H1 (cell line): Measurements from ENCODE around the gene MAPRE3. TPM values are rescaled to one million over a fixed set of nuclear protein-coding genes. Genes with fewer than 3 reads are reported as not detected.

ENCODE experiments used
- SP1 ChIP-seq: IDR thresholded peaks from 2 replicates; pipeline ENCODE4 v1.6.1; 2011; ENCODE audit warnings: low read depth, low read length
- polyA plus RNA-seq, 7 experiments: library from polyadenylated mRNA; depleted of rRNA in 3 of 7; stranded (reverse) in 5 of 7; unstranded in 2 of 7; fragments of >200 nt in 5 of 7; fragments of 200-250 nt in 2 of 7; gene quantifications; 1 replicate in 5 of 7; 2 replicates in 1 of 7; 4 replicates in 1 of 7; pipeline versions ENCODE4 v1.2.1 to v1.2.3, GENCODE V29; 2011 to 2013; ENCODE audit warnings: missing spikeins in 2 of 7, mixed read lengths in 2 of 7
- total RNA-seq: library from RNA; stranded (reverse); fragmentation: NEBNext Ultra II Directional; extraction: Animal tissue kit (Norgen Biotek cat#: 25700); gene quantifications from 2 replicates; pipeline ENCODE4 v1.2.1, GENCODE V29; 2021
- TF ChIP-seq, protein P1 (sequence below): IDR thresholded peaks from 2 replicates; pipeline ENCODE4 v1.6.1; 2012; ENCODE audit warnings: inconsistent platforms

Gene MAPRE3
- total and polyA plus RNA-seq, 2 of the 8 experiments (the other 6 are each of a cell fraction or from before 2014, with no cell fraction given) = 4.9 to 6.6 TPM

DNA sequence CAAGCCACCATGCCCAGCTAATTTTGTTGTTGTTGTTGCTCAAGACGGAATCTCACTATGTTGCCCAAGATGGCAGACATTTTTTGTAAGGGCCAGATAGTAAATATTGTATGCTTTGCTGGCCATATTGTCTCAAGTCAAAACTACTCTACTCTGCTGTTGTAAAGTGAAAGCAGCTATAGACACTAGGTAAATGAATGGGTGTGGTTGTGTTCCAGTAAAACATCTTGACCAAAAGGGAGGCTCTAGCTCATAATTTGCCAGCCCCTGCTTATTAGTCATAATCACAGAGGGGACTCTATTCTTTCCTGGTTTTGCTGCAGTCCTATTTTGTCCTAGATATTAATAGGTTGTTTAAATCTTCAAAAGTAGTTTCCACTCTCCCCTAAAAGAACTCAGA, 24.5 kb downstream of the MAPRE3 start (continued):
- TF ChIP-seq, protein P1, sequence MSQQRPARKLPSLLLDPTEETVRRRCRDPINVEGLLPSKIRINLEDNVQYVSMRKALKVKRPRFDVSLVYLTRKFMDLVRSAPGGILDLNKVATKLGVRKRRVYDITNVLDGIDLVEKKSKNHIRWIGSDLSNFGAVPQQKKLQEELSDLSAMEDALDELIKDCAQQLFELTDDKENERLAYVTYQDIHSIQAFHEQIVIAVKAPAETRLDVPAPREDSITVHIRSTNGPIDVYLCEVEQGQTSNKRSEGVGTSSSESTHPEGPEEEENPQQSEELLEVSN = no peak
- no peak for TF ChIP-seq SP1
